ENCODE measurements around the gene TNFSF18.

TNFSF18 gene

DNA sequence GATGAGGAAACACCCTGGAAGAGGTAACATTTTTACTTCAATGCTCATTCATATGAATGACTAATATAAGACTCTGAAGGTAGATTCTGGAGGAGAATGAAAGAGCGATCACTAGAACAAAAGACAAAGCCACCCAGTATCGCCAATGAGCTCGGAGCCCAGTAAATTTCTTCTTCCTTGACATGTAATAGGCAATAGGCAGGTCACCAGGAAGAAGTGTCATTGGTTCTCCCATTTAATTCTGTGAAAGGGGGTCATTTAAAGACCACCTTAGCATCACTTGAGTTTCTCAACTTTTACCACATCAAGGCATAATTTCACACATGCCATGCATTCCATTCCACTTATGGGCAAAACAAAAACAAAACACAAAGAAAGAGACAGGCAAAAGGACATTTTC is 7.9 kb downstream of the TNFSF18 start:
- Histone ChIP-seq H3K27ac (no peak overlapping the region), H3K4me3 (no peak overlapping the region)
- no peak for DNase-seq (ENCODE audit: low spot score)
- TF ChIP-seq CTCF (IDR thresholded peaks at IDR 0.05): no peak

DNA sequence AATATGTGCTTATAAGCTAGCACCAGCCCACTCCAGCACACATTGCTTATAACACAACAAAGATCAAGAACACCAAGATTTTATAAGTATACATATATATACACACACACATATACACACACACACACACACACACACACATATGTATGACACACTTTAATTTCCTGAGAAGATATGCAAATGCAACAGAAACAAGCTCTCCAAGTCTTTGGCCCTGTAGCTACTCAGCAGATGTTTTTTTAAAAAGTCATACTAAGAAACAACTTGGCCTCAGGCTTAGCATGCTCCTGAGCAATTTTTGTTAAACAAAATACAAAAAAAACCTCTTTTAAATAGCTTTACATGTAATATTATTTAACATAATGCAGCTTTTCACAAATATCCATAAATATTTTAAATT is 11.1 kb downstream of the TNFSF18 start:
- H3K27ac ChIP-seq: no peak overlapping the region
- DNase-seq (ENCODE audit: low spot score): no peak

DNA sequence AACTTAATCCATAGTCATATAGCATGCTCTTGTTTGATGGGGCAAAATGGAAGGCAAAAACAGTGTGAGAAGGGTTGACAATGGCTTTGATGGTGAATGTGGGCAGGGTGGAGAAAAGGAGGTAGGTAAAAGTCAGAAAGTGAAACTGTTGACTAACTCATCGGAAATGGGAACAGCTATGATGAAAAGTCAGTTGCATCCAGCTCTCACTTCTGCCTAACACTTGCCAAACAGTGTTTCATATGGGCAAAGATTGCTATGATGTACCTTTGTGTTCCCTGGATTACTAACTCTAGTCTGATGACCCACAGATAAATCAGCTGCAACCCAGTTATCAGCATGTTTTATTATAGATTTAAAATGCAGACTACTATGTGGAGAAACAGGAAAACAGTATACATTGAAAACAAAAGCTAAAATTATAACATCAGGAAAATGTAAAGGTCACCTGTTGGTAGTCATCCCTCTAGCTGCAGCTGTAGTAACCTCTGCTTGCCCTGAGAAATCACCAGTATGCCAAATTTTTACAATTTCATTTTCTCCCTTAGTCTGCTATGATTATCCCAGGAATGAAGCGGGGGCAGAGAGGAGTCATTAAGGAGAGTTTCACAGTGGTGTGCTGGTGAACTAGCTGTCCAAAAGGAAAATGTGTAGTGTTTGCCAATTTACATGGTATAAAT is 11.7 kb downstream of the TNFSF18 start:
- Histone ChIP-seq H3K27ac (no peak overlapping the region), H3K4me3 (no peak overlapping the region)
- no peak for TF ChIP-seq CTCF (IDR thresholded peaks at IDR 0.05)
- no peak for DNase-seq (ENCODE audit: low spot score)

More for the DNA sequence above, 11.1 kb downstream of the TNFSF18 start:
- no peak for TF ChIP-seq CTCF (IDR thresholded peaks at IDR 0.05)
- no peak overlapping the region for H3K4me3 ChIP-seq

- TF ChIP-seq CTCF (IDR thresholded peaks at IDR 0.05): no peak
- DNase-seq (ENCODE audit: low spot score): no peak
- Histone ChIP-seq H3K27ac (no peak overlapping the region), H3K4me3 (no peak overlapping the region)
Observed at GRCh38 chr1:173024543-173024942, 26.2 kb downstream of the TNFSF18 start.

GRCh38 chr1:173023343-173023742 is 27.4 kb downstream of the TNFSF18 start:
- no peak overlapping the region for H3K4me3 ChIP-seq
- DNase-seq (ENCODE audit: low spot score): no peak
- no peak for TF ChIP-seq CTCF (IDR thresholded peaks at IDR 0.05)
- H3K27ac ChIP-seq: no peak overlapping the region

DNA sequence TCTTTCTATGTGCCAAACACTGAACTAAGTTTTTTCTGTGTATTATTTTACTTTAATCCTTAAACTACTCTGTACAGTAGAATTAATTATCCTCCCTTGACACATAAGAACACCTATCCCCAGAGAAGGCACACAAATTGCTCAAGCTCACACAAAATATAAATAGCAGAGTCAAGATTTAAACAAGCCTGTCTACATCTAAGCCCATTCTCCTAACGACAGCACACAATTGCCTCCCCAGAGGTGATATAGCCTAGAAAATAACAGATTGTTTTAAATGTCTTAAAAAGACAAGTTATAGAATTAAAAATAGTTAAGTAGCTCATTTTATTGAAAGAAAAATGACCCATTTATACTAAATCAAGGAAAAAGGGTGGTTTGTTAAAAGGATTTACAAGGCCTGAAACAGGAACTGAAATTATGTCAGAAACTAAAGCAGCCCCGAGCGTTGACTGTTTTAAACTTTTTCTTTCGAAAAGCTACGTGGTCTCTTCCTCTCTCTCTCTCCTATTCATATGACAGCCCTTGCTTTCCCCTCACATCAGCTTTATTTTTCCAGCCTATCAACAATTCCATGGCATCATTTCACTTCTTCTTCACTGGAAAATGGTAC is 30.5 kb downstream of the TNFSF18 start:
- Histone ChIP-seq H3K27ac (peak overlapping the region in 1 of 2 donors; percentile 16), H3K4me3 (no peak overlapping the region)
- DNase-seq (ENCODE audit: low spot score): no peak
- TF ChIP-seq CTCF (IDR thresholded peaks at IDR 0.05): no peak

GRCh38 chr1:173017792-173018191 is 32.9 kb downstream of the TNFSF18 start:
- DNase-seq (ENCODE audit: low spot score): no peak
- no peak for TF ChIP-seq CTCF (IDR thresholded peaks at IDR 0.05)
- H3K4me3 ChIP-seq: no peak overlapping the region
- H3K27ac ChIP-seq: no peak overlapping the region

Data from coronary artery (tissue), 2 donors.